Glomerular endothelial cell (primary cell): ENCODE data around the gene CES4A. TPM values are rescaled to one million over a fixed set of nuclear protein-coding genes. Genes with fewer than 3 reads are reported as not detected.
"Not testable (repeated sequence)": the region's sequence is repeated elsewhere in the genome, so short reads cannot be mapped to it uniquely, and the experiment has no call there.

ENCODE experiments used
- DNase-seq: peaks from one replicate; pipeline ENCODE4 v3.0.0-alpha.2; 2011; ENCODE audit warnings: low read depth, low spot score; ENCODE audit errors: extremely low read depth
- total RNA-seq: library from RNA; depleted of rRNA; stranded (reverse); fragments of >200 nt; gene quantifications from 2 replicates; pipeline ENCODE4 v1.2.3, GENCODE V29; 2015

The CES4A gene
- total RNA-seq, 1 donor from 2014 or later: 2.6 TPM

DNA sequence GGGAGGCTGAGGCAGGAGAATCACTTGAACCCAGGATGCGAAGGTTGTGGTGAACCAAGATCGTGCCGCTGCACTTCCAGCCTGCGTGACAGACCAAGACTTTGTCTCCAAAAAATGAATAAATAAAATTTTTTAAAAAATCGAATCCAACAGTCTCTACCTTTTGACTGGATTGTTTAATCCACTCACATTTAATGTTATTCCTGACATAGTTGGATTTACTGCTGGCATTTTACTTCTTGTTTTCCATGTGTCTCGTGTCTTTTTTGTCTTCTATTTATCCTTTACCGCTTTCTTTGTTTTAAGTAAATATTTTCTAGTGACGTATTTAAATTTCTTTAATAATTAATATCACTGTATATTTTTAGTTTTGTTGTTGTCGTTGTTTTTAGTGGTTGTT, 5.4 kb upstream of the CES4A start:
- DNase-seq: no peak

DNA sequence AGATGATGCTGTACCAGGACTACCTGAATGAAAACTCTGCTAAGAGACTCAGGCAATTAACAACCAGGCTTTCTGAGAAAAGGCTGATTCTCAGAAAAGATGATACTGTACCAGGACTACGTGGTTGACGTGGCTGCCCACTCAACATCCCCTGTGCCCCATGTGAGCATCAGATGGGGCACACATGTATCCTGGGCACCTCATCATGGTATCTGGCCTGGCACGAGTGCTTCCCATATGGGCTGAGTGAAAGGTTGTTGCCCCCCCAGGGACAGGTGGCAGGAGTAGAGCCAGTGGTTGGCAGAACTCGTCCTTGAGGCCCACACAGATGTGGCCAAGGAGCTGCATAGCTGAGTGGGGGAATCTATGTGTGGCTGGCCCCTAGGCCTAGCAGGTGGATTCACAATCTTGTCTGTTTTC, 3.5 kb upstream of the CES4A start:
- no peak for DNase-seq

DNA sequence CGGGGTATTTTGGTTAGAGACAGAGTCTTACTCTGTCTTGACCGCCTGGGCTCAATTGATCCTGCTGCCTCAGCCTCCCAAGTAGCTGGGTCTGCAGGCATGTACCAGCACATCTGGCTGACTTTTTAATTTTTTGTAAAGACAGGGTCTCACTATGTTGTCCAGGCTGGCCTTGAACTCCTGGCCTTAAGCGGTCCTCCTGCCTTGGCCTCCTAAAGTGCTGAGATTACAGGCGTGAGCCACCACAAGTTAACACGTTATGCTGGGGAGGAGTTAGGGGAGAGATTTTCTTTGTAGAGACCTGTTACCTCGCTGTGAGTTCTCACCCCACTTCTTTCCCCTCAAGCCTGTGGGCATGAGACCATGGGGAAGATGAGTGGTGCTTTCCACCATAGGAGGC, 1.8 kb upstream of the CES4A start:
- DNase-seq: no peak

DNA sequence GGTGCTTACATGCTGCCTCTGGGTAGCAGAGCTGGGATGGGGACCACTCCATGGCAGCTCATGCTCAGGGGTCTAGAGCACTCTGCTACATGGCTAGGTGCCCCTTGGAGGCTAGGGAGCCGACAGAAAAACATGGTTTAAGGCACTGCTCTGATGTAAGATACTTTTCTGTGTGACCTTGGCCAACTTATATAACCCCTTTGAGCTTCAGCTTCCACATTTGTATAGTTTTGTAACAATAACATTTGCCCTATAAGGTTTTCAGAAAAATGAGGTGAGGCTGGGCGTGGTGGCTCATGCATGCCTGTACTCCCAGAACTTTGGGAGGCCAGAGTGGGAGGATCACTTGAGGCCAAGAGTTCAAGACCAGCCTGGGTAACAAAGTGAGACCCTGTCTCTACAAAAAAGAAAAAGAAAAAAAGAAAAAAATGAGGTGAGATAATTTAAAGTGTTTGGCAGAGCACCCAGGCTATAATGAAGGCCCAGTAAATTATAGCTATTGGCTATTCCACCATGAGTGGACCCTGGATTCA, 3.2 kb downstream of the CES4A start:
- no peak for DNase-seq

DNA sequence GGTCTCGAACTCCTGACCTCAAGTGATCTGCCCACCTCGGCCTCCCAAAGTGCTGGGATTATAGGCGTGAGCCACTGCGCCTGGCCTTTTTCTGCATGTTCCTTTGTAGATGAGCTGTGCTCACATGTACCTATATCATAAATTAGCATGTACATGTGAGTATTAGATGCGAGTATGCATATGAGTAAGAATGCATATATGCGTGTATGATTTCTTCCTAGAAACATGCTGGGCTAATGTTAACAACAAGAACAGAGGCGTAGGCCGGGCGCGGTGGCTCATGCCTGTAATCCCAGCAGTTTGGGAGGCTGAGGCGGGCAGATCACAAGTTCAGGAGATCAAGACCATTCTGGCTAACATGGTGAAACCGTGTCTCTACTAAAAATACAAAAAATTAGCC, 5.2 kb downstream of the CES4A start:
- not testable (repeated sequence) for DNase-seq

DNA sequence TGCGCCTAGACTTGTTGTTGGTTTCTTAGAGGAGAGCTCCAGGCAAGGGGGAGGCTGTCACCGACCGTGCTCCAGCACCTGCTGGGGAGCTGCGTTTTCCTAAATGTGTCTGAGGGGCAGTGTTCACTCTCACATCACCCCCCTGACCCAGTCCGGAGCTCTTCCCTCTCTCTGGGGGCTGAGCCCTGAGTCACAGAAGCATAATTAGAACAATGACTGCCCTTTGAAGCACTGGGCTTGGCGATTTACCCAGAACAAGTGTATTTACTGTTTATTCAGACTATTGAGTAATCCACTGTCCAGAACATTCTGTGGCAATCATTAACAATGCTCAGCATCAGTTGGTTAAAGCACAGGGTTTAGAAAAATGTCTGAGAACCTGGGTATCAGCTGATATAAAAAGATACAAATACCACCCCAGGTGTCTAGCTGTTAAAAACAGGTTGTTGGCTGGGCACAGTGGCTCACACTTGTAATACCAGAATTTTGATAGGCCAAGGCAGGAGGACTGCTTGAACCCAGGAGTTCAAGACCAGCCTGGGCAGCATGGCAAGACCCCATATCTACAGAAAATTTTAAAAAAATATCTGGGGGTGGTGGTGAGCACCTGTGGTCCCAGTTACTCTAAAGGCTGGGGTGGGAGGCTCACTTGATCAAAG, 8.1 kb downstream of the CES4A start:
- DNase-seq: no peak

DNA sequence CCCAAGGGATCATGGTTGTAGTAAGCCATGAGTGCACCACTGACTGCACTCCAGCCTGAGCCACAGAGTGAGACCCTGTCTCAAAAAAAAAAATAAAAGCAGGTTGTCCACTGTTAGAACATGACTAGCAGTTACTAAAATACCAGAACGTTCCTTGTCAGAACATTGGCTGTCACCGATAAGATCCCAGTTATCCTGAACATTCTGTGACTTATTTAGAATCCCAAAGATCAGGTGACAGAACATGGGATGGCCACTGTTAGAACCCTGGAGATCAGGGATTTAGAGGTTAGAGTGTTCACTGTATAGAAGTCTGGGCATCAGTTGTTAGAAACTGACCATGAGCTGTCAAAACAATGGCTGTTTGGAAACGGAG, 8.6 kb downstream of the CES4A start:
- DNase-seq: no peak

DNA sequence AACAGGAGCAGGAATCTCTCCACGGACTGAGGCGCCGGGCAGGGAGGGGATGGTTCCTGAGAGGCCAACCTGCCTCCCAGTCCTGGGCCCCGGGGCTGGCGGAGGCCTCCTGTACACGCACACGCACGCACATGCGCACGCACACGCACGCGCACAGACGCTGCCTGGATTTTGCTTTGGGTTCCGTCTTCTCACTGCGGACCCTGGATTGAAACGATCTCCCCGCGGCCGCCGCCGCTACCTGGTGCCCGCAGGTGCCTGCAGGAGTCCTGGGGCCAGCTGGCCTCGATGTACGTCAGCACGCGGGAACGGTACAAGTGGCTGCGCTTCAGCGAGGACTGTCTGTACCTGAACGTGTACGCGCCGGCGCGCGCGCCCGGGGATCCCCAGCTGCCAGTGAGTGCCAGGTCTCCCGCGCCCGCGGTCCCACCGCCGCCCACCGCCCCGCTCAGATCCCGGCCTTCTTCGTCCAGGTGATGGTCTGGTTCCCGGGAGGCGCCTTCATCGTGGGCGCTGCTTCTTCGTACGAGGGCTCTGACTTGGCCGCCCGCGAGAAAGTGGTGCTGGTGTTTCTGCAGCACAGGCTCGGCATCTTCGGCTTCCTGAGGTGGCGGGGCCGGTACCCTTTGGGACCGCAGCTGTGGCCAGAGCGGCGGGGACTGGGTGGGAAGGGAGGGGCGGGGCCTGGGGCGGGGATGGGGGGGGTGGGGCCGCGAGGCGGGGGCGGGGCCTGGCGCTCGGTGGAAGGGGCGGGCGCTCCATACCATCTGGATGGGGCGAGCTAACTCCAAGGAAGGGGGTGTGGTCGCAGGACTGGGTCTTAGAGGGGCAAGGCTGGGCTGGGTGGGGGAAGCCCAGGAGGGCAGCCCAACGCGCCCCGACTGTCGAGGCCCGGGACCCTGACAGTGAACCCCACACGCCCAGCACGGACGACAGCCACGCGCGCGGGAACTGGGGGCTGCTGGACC, 12.3 kb downstream of the CES4A start:
- DNase-seq: no peak

DNA sequence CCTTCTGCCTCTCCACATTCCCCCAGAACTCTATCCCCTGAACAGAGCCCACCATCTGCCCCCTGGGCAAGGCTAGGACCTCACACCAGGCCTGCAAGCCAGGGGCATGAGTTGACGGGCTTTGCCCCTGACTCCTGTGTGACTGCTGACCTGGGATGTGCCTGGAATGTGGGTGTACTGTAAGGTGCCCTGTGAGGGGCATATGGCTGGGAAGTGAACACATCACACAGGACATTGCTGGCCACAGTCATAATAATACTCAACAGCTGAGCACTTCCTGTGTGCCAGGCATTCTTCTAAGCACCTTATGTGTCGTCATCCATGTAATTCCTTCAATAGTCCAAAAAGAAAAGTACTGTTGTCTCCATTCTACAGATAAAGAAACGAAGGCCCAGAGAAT, 13.3 kb downstream of the CES4A start:
- DNase-seq: no peak

DNA sequence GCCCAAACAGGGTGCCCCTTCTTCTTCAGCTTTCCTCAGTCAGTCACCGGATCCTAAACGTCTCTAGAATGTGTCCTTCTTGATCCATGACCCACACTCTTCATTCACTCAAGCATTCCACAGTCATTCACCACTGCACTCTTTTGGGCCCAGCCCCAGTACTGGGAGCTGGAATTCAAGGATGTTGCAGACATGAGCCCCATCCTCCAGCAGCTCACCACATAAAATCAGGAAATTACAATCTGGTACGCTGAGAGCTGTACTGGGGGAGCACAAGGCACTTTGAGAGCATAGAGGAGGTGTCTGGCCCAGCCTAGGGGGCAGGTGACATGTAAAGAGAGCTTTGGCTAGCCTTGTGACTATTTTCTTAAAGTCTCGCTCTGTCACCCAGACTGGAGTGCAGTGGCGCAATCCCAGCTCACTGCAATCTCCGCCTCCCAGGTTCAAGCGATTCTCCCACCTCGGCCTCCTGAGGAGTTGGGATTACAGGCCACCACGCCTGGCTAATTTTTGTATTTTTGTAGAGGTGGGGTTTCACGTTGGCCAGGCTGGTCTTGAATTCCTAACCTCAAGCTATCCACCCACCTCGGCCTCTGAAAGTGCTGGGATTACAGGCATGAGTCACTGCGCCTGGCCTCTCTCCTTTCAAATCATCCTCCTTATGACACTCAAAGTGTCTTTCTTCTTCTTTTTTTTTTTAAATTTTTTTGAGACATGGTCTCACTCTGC, 18.7 kb downstream of the CES4A start:
- DNase-seq: no peak

DNA sequence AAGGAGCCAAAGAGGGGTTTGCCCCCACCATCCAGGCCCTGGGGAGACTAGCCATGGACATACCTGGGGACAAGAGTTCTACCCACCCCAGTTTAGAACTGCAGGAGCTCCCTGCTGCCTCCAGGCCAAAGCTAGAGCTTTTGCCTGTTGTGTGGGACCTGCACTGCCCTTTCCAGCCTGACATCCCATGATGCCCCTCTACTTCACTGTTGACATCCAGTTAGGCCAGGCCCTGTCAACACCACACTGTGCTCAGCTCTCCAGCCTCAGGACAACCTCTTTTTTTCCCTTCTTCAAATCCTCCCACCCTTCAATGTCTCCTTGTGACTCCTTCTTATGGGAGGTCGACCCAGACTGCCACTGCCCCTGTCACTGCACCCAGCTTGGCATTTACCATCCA, 20.8 kb downstream of the CES4A start:
- DNase-seq: no peak

DNA sequence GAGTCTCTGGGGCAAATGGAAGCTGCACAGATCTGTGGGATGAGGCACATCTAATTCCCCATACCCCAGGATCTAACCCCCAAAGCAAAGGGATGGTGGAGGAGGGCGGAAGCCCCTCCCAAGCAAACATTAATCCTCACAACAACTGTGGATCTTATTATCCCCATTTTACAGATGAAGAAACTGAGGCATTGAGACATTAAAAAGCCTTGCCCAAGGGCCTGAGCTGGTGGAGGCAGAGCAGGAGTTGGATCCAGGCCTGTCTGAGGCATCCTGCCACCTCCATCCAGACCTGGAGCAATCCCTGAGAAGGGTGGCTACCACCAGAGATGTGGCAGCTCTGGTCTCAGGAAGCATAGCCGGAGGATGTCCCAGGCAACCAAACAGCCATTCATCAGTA, 22.9 kb downstream of the CES4A start:
- DNase-seq: no peak

DNA sequence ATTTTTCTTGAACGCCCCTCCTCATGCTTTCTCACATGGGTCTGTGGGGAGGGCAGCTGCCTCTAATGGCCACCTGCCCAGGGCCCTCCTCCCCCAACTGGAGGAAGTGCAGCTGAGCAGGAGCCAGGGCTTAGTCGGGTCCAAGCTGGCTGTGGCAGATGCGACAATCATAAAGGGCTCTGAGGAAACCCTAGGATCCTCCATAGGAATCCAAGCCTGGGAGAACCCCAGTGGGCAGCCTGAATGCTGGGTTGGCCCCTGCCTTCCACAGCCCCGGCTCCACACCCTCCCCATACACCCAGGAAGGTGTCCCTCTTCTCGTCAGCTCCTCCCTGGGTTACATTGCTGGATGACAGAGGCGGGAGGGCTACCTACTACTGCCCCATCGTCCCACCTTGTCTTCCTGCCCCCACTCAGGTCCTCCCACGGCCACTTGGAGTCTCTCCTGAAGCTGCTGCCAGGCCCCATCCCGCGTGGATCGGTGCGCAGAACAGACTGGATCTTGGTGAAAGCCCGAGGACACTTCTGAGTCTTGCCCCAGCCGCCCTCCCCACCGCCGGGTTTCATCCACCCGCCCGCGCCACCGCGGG, 24.9 kb downstream of the CES4A start:
- no peak for DNase-seq

DNA sequence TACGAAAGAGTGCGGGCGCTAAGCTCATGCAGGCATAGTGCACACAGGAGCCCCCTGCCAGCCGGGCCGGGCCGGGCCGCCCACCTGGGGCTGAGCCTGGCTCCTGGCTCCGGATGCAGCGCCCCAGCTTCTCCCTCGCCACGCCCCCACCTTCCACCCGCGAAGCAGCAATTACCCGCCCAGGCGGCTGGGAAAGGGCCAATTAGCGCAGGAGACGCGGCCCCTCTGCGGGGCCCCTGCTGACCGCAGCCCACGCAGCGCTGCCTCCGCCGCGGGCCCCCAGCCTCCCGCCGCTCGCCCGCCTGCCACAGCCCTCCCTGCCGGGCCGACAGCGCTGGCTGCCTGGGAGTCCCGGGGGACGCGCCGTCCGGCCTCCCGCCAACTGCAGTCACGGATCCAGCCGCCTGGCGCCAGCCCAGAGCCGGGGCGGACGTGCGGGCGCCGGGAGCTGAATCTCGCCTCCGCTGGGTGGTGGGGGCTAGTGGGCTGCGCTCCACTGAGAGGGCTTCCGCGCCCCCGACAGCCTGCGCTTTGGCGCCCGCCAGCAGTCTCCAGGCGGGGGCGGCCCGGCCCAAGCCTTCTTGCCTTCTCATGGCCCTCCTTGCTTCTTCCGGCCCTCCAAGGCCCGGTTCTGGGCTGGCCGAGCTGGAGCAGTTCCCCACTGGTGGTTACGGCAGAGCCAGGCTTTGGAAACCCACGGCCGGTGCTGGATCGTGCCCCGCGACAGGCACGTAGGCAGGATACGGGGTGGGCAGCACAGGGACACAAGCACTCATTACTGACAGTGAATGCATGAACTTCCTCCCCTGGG, 25.6 kb downstream of the CES4A start:
- no peak for DNase-seq

DNA sequence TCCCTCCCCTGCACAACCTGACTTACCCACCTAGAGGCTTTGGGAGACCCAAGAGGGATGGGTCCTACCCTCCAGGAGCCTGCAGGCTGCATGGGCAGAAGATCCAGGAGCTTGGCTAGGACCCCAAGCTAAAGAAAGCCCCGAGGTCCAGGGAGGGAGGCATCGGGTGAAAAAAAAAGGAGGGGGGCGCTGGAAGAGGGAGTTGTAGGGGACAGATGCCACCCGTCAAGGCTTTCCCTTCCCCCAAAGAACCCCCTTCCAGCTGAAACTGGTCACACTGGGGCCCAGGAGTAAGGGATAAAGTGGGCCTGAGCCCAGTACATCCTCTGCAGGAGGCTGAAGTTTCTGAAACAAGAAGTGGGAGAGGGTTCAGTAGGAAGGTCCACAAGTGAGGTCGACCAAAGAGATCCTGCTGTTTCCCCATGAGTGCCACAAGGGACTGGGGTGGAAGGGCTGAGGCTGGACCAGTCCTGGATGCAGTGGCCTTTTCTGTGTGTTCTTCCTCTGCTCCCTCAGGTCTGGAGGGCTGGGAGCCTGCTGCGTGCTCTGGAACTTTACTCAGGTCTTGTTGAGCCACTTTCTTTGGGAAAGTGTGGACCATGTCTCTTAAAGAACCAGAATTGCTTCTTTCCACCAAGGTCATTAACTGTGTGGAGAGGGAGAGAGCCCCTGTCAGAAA, 26.4 kb downstream of the CES4A start:
- DNase-seq: no peak

DNA sequence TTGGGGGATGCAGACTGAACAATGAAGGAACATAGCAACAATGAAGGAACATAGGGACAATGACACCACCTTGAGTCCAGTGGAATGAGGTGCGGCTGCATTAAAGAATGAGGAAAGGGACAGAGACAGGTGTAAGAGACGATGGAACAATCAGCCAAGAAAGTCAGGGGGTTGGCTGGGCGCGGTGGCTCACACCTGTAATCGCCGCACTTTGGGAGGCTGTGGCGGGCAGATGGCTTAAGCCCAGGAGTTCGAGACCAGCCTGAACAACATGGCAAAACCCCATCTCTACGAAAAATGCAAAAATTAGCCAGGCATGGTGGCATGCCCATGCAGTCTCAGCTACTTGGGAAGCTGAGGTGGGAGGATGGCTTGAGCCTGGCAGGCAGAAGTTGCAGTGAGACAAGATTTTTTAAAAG, 26.9 kb downstream of the CES4A start:
- DNase-seq: no peak

DNA sequence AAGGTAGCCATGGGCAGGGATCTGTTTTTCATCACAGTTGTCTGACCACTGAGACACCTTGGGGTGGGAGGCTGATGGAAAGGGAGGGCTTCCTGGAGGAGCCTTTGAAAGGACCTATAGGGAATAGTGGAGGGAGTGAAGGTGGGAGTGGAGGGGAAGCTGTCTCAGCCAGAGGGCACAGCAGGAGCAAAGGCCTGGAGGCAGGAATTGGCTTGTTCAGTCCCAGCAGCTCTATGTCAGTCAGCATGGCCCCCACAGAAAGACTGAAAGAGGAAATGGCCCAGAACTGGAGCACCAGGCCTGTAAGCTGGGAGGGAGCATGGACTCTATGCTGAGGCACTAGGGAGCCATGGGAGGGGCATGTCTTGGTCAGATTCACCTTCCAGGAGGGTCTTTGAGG, 27.8 kb downstream of the CES4A start:
- DNase-seq: no peak

DNA sequence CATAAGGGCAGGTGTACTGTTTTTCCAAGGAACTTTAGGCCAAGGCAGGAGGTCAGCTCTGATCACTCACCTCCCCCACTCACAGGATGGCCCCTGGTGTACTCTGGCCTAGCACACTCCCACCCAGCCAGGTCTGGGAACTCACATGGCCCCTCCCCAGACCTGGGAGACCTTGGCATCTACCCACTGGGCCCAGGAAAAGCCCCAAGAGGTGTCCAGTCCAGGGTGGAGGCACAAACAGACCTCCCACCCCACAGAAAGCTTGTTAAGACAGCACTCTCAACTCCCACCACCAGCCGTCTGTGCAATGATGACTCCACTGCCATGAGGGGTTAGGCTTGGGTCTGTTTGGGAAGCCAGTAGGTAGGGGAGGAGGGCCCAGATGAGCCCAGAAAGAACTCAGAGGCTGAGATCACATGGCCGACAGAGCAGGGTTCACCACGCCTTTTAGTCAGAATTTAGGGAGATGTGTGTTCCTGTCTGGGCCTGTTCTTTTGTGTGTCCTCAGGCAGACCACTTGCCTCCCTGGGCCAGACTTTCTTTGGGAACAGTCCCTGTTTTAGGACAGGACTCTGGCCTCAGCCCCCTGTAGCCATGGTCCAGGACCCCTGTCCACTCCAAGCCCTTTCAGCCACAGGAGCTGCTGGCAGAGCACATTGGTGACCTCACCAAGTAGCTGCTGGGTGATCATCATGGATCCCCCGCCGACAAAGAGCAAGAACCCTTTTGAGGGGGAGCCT, 28.5 kb downstream of the CES4A start:
- DNase-seq: no peak

DNA sequence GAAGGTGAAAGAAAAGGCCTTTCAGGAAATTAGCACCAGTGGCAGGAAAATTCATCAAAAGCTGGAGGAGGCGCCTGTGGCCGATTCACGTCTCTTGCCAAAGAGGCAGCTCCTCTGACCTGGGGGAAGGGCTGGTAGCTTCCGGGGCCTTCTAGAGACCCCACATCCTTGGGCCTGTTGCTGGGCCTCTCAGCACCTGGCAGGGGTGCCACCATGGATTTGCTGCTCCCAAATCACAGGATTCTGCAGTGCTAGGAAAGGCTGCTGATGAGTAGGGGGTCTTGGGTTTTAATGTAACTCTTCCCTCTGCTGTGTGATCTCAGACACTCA, 29.0 kb downstream of the CES4A start:
- no peak for DNase-seq
